DOHH2 (cell line): ENCODE data around the gene DNAJC19.
"Not testable (repeated sequence)": the region's sequence is repeated elsewhere in the genome, so short reads cannot be mapped to it uniquely, and the experiment has no call there.

Experiments used
- H3F3A ChIP-seq: fragments of 200-600 bp; sonication (generic), shearing (Covaris generic); 2 replicates; pipeline ENCODE4 v1.6.0; 2016; ENCODE audit warnings: antibody characterized with exemption, mild to moderate bottlenecking; ENCODE audit not compliant: control insufficient read depth, insufficient read depth
- H3K27ac ChIP-seq: fragments of 200-600 bp; sonication (generic); 2 replicates; pipeline ENCODE4 v1.5.1; 2014; ENCODE audit warnings: low read depth, mild to moderate bottlenecking, low read length, moderate library complexity
- H3K27me3 ChIP-seq: fragments of 200-600 bp; sonication (generic); 2 replicates; pipeline ENCODE4 v1.6.1; 2014; ENCODE audit warnings: mild to moderate bottlenecking, low read length, mixed read lengths; ENCODE audit not compliant: control insufficient read depth
- H3K36me3 ChIP-seq: fragments of 200-600 bp; sonication (generic); 2 replicates; pipeline ENCODE4 v1.6.1; 2014; ENCODE audit warnings: mild to moderate bottlenecking, low read length, moderate library complexity, mixed read lengths; ENCODE audit not compliant: control insufficient read depth
- H3K4me1 ChIP-seq: fragments of 200-600 bp; sonication (generic); 2 replicates; pipeline ENCODE4 v1.6.1; 2014; ENCODE audit warnings: mild to moderate bottlenecking, low read length, mixed read lengths; ENCODE audit not compliant: control insufficient read depth
- H3K4me2 ChIP-seq: fragments of 200-600 bp; sonication (generic); 2 replicates; pipeline ENCODE4 v1.6.0; 2014; ENCODE audit warnings: mild to moderate bottlenecking, low read length, moderate library complexity
- H3K4me3 ChIP-seq: fragments of 200-600 bp; sonication (generic); 2 replicates; pipeline ENCODE4 v1.5.1; 2014; ENCODE audit warnings: mild to moderate bottlenecking, low read length, mixed read lengths
- H3K79me2 ChIP-seq: fragments of 200-600 bp; sonication (generic); 2 replicates; pipeline ENCODE4 v1.6.1; 2014; ENCODE audit warnings: mild to moderate bottlenecking, low read length, mixed read lengths; ENCODE audit not compliant: control insufficient read depth
- H3K9me2 ChIP-seq: fragments of 200-600 bp; sonication (generic); replicated peaks from 2 replicates; pipeline ENCODE4 v1.6.1; 2014; ENCODE audit warnings: mild to moderate bottlenecking, low read length, mixed read lengths; ENCODE audit not compliant: control insufficient read depth
- H3K9me3 ChIP-seq: fragments of 200-600 bp; sonication (generic); 2 replicates; pipeline ENCODE4 v1.6.1; 2014; ENCODE audit warnings: antibody characterized with exemption, low read length, mixed read lengths; ENCODE audit not compliant: control insufficient read depth, insufficient read depth
- H4K20me1 ChIP-seq: fragments of 200-600 bp; sonication (generic); 2 replicates; pipeline ENCODE4 v1.6.0; 2014; ENCODE audit warnings: low read depth, mild to moderate bottlenecking, antibody characterized with exemption, low read length, moderate library complexity; ENCODE audit not compliant: control insufficient read depth, insufficient read depth
- EZH2phosphoT487 ChIP-seq: fragments of 200-600 bp; sonication (generic); IDR thresholded peaks from 2 replicates; pipeline ENCODE4 v1.6.1; 2017; ENCODE audit warnings: borderline replicate concordance, mild to moderate bottlenecking, antibody characterized with exemption, low read length, moderate library complexity, mixed read lengths
- TF ChIP-seq, protein P1 (sequence below): fragments of 200-600 bp; sonication (generic); IDR thresholded peaks from one replicate; pipeline ENCODE4 v1.5.1; 2014; ENCODE audit warnings: antibody characterized with exemption, mild to moderate bottlenecking, low read depth, low read length; ENCODE audit not compliant: poor library complexity, severe bottlenecking

DNAJC19 gene

DNA sequence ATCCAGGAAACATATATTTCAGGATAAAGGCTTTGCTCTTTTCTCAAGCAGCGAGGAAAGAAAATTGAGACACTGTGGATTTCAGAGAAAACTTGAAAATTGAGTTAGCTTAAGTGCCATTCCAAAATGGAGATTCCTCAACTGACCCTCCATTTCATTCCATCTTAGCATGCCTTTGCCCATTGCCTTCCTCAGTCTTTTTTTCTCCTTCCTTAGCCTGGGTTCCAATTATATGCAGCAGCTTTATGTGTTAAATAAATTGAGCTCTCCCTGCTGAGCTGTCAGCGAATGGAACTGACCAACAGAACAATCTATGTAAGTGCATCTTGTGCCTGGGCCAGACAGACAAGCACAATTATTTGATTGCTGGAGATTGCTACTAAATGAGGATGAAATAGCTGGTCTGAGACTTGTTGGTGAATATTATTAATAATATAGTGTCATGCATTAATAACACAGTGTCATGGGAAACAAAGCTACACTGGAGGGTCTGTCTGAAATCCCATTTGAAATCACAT lies 6.9 kb upstream of the DNAJC19 start:
- no peaks in the 10 kb centered on the region for H3K4me1 ChIP-seq
- no peaks in the 10 kb centered on the region for H3K79me2 ChIP-seq
- H3K27me3 ChIP-seq: peaks cover 3% of the 10 kb centered on the region; the same call in 1 of the 2 replicates
- H3K4me3 ChIP-seq: no peak overlapping the region
- H4K20me1 ChIP-seq: no peaks in the 10 kb centered on the region
- H3K4me2 ChIP-seq: no peak overlapping the region
- H3K36me3 ChIP-seq: no peaks in the 10 kb centered on the region
- no peak overlapping the region for H3K27ac ChIP-seq
- TF ChIP-seq, protein P1, sequence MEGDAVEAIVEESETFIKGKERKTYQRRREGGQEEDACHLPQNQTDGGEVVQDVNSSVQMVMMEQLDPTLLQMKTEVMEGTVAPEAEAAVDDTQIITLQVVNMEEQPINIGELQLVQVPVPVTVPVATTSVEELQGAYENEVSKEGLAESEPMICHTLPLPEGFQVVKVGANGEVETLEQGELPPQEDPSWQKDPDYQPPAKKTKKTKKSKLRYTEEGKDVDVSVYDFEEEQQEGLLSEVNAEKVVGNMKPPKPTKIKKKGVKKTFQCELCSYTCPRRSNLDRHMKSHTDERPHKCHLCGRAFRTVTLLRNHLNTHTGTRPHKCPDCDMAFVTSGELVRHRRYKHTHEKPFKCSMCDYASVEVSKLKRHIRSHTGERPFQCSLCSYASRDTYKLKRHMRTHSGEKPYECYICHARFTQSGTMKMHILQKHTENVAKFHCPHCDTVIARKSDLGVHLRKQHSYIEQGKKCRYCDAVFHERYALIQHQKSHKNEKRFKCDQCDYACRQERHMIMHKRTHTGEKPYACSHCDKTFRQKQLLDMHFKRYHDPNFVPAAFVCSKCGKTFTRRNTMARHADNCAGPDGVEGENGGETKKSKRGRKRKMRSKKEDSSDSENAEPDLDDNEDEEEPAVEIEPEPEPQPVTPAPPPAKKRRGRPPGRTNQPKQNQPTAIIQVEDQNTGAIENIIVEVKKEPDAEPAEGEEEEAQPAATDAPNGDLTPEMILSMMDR: no peak
- no peak for TF ChIP-seq EZH2phosphoT487
- H3K9me3 ChIP-seq: no peaks in the 10 kb centered on the region
- H3K9me2 ChIP-seq: no peaks in the 10 kb centered on the region
- H3F3A ChIP-seq: no peaks in the 10 kb centered on the region

DNA sequence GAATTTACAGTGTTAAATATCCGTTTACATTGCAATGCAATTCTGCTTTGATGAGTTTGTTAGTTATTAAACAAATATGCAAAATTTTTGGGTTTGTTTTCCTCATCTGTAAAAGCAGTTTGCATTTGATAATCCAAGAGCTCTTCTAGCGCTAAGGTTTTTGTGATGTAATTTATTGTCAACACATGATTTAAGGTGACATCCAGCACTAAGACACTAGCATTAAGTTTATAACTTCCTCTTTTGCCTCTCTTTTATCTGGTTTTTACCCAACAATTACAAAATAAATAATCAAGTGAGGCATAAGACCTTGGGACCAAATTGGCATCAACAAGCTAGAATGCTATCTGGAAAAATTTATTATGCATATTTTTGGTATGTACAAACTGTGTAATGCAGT lies 969 bp upstream of the DNAJC19 start:
- TF ChIP-seq EZH2phosphoT487: no peak
- TF ChIP-seq, protein P1: no peak
- Histone ChIP-seq H3K4me2 (peak overlapping the region; percentile 67), H3K9me2 (no peaks in the 10 kb centered on the region), H3K4me3 (peak overlapping the region; percentile 85), H3K27ac (no peak overlapping the region), H3K9me3 (no peaks in the 10 kb centered on the region), H3K36me3 (peaks cover 21% of the 10 kb centered on the region), H3K4me1 (peaks cover 13% of the 10 kb centered on the region), H3K27me3 (peaks cover 3% of the 10 kb centered on the region; the same call in 1 of the 2 replicates), H3F3A (no peaks in the 10 kb centered on the region; the same call in 1 of the 2 replicates), H3K79me2 (peaks cover 23% of the 10 kb centered on the region), H4K20me1 (no peaks in the 10 kb centered on the region)

DNA sequence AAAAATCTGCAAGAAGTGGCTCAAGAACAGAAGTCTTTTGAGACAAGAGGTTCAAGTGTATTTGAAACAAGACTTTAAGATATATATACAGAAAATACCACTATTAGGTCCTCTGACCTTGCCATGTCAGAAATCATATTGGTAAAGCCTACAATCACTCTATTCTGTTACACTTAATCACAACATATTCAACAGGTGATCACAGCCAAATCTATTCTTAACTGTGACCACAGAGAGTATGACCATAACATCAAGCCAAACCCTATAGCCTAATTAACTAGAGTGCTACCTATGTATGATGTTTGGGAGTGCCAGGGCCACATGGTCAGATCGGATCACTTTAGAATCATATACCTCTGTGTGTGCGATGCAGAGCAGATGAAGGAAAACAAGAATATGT lies 2.2 kb downstream of the DNAJC19 start:
- Histone ChIP-seq H3K27me3 (no peaks in the 10 kb centered on the region; the same call in 1 of the 2 replicates), H3K27ac (no peak overlapping the region), H3K36me3 (peaks cover 41% of the 10 kb centered on the region), H3K79me2 (peaks cover 23% of the 10 kb centered on the region), H4K20me1 (no peaks in the 10 kb centered on the region), H3K4me3 (no peak overlapping the region), H3K9me3 (no peaks in the 10 kb centered on the region), H3K4me1 (peaks cover 13% of the 10 kb centered on the region), H3K9me2 (no peaks in the 10 kb centered on the region), H3F3A (peaks cover 7% of the 10 kb centered on the region), H3K4me2 (no peak overlapping the region)
- TF ChIP-seq, protein P1: no peak
- no peak for TF ChIP-seq EZH2phosphoT487

DNA sequence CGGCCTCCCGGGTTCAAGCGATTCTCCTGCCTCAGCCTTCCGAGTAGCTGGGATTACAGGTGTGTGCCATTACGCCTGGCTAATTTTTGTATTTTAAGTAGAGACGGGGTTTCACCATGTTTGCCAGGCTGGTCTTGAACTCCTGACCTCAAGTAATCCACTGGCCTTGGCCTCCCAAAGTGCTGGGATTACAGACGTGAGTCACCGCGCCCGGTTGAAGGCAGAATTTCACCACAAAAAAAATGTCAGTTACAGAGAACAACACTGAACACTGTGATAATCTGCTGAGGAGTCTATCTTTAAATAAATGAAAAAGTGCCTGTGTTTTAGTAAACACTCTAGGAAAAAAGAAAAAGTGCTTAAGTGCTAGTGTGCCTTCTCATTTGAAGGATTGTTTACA lies 3.2 kb downstream of the DNAJC19 start:
- not testable (repeated sequence) for H3K9me3 ChIP-seq, H3K4me3 ChIP-seq, H3K27ac ChIP-seq, H3K9me2 ChIP-seq, H3K4me2 ChIP-seq, H4K20me1 ChIP-seq, H3K27me3 ChIP-seq
- Histone ChIP-seq H3K79me2 (peaks cover 23% of the 10 kb centered on the region), H3K4me1 (peaks cover 13% of the 10 kb centered on the region), H3F3A (peaks cover 13% of the 10 kb centered on the region), H3K36me3 (peaks cover 49% of the 10 kb centered on the region)
